Memory B cell (primary cell): ENCODE results near the gene NR5A1.

Experiments used
- ATAC-seq: fragments of 150-1000 bp; cut with Tn5 transposase; 2 replicates; pipeline ENCODE4 v1.10.0; 2021; ENCODE audit warnings: low read depth, mild to moderate bottlenecking, moderate library complexity
- DNase-seq, 2 donors: peaks; one replicate each; pipeline ENCODE4 v3.0.0; 2022; ENCODE audit warnings: low spot score in 2 of 2
- H3K27ac Mint-ChIP-seq: one replicate; pipeline ENCODE4 v1.8.0; 2022; ENCODE audit warnings: mild to moderate bottlenecking, moderate library complexity, mixed read lengths
- H3K27me3 Mint-ChIP-seq: one replicate; pipeline ENCODE4 v1.8.0; 2022; ENCODE audit warnings: mixed read lengths
- H3K36me3 Mint-ChIP-seq: one replicate; pipeline ENCODE4 v1.8.0; 2022; ENCODE audit warnings: mild to moderate bottlenecking, mixed read lengths
- H3K4me1 Mint-ChIP-seq: one replicate; pipeline ENCODE4 v1.8.0; 2022; ENCODE audit warnings: mixed read lengths
- H3K4me3 Mint-ChIP-seq: one replicate; pipeline ENCODE4 v1.8.0; 2022; ENCODE audit warnings: mild to moderate bottlenecking, moderate library complexity, mixed read lengths
- H3K9me3 Mint-ChIP-seq: one replicate; pipeline ENCODE4 v1.8.0; 2022; ENCODE audit warnings: mixed read lengths

Gene NR5A1

GRCh38 chr9:124506931-124507879 lies at the start of gene NR5A1:
Gene NR5A1, minus strand, starts transcription at chr9:124507399. Its CDS starts 4,004 bp downstream, at chr9:124503395.
- Mint-ChIP-seq H3K4me1 (peaks cover 8% of the 10 kb centered on the region), H3K27me3 (peaks cover 25% of the 10 kb centered on the region), H3K36me3 (peaks cover 4% of the 10 kb centered on the region), H3K9me3 (no peaks in the 10 kb centered on the region), H3K27ac (no peak within 1 kb of the TSS), H3K4me3 (no peak within 1 kb of the TSS)
- DNase-seq (no peak), ATAC-seq (no peak)

GRCh38 chr9:124555043-124555442 lies 47.8 kb upstream of the NR5A1 start:
- H3K27ac Mint-ChIP-seq = no peak overlapping the region
- no peak for DNase-seq
- H3K27me3 Mint-ChIP-seq = no peaks in the 10 kb centered on the region
- H3K36me3 Mint-ChIP-seq = no peaks in the 10 kb centered on the region
- no peak overlapping the region for H3K4me3 Mint-ChIP-seq
- H3K9me3 Mint-ChIP-seq = no peaks in the 10 kb centered on the region
- no peak for ATAC-seq
- H3K4me1 Mint-ChIP-seq = no peaks in the 10 kb centered on the region

- ATAC-seq = no peak
- no peak for DNase-seq
- Mint-ChIP-seq H3K36me3 (no peaks in the 10 kb centered on the region), H3K4me1 (no peaks in the 10 kb centered on the region), H3K27ac (no peak overlapping the region), H3K4me3 (no peak overlapping the region), H3K27me3 (no peaks in the 10 kb centered on the region), H3K9me3 (no peaks in the 10 kb centered on the region)
Observed at GRCh38 chr9:124553738-124554137, 46.5 kb upstream of the NR5A1 start.

- ATAC-seq (no peak), DNase-seq (no peak)
- H3K4me3 Mint-ChIP-seq = no peak overlapping the region
- H3K27ac Mint-ChIP-seq = no peak overlapping the region
- no peaks in the 10 kb centered on the region for H3K9me3 Mint-ChIP-seq
- H3K27me3 Mint-ChIP-seq = peaks cover 1% of the 10 kb centered on the region
- no peaks in the 10 kb centered on the region for H3K36me3 Mint-ChIP-seq
- H3K4me1 Mint-ChIP-seq = no peaks in the 10 kb centered on the region
Observed at GRCh38 chr9:124552273-124552605, 45.0 kb upstream of the NR5A1 start.

GRCh38 chr9:124551472-124552272 lies 44.5 kb upstream of the NR5A1 start:
- Mint-ChIP-seq H3K4me1 (no peaks in the 10 kb centered on the region), H3K36me3 (no peaks in the 10 kb centered on the region), H3K27me3 (peaks cover 1% of the 10 kb centered on the region), H3K4me3 (no peak overlapping the region), H3K27ac (no peak overlapping the region), H3K9me3 (no peaks in the 10 kb centered on the region)
- DNase-seq = no peak
- ATAC-seq = no peak

GRCh38 chr9:124550072-124550471 lies 42.9 kb upstream of the NR5A1 start:
- ATAC-seq (no peak), DNase-seq (no peak)
- H3K4me1 Mint-ChIP-seq = no peaks in the 10 kb centered on the region
- H3K9me3 Mint-ChIP-seq = no peaks in the 10 kb centered on the region
- H3K36me3 Mint-ChIP-seq = no peaks in the 10 kb centered on the region
- H3K4me3 Mint-ChIP-seq = no peak overlapping the region
- peaks cover 1% of the 10 kb centered on the region for H3K27me3 Mint-ChIP-seq
- no peak overlapping the region for H3K27ac Mint-ChIP-seq

- H3K9me3 Mint-ChIP-seq = no peaks in the 10 kb centered on the region
- no peak overlapping the region for H3K4me3 Mint-ChIP-seq
- H3K36me3 Mint-ChIP-seq = no peaks in the 10 kb centered on the region
- no peaks in the 10 kb centered on the region for H3K4me1 Mint-ChIP-seq
- no peak for DNase-seq
- no peak overlapping the region for H3K27ac Mint-ChIP-seq
- no peak for ATAC-seq
- H3K27me3 Mint-ChIP-seq = peaks cover 1% of the 10 kb centered on the region
Observed at GRCh38 chr9:124549016-124549415, 41.8 kb upstream of the NR5A1 start.

GRCh38 chr9:124544535-124544934 lies 37.3 kb upstream of the NR5A1 start:
- H3K4me3 Mint-ChIP-seq = no peak overlapping the region
- no peaks in the 10 kb centered on the region for H3K9me3 Mint-ChIP-seq
- no peaks in the 10 kb centered on the region for H3K36me3 Mint-ChIP-seq
- DNase-seq (no peak), ATAC-seq (no peak)
- peaks cover 1% of the 10 kb centered on the region for H3K27me3 Mint-ChIP-seq
- H3K27ac Mint-ChIP-seq = no peak overlapping the region
- H3K4me1 Mint-ChIP-seq = no peaks in the 10 kb centered on the region

- Mint-ChIP-seq H3K27me3 (no peaks in the 10 kb centered on the region), H3K36me3 (no peaks in the 10 kb centered on the region), H3K4me3 (no peak overlapping the region), H3K27ac (no peak overlapping the region), H3K9me3 (no peaks in the 10 kb centered on the region), H3K4me1 (no peaks in the 10 kb centered on the region)
- DNase-seq (no peak), ATAC-seq (no peak)
Observed at GRCh38 chr9:124541824-124542223, 34.6 kb upstream of the NR5A1 start.

GRCh38 chr9:124537926-124538325 lies 30.7 kb upstream of the NR5A1 start:
- ATAC-seq (no peak), DNase-seq (no peak)
- Mint-ChIP-seq H3K27ac (no peak overlapping the region), H3K4me3 (no peak overlapping the region), H3K27me3 (peaks cover 2% of the 10 kb centered on the region), H3K4me1 (no peaks in the 10 kb centered on the region), H3K36me3 (no peaks in the 10 kb centered on the region), H3K9me3 (no peaks in the 10 kb centered on the region)

GRCh38 chr9:124535846-124536245 lies 28.6 kb upstream of the NR5A1 start:
- no peaks in the 10 kb centered on the region for H3K9me3 Mint-ChIP-seq
- H3K27me3 Mint-ChIP-seq = peaks cover 2% of the 10 kb centered on the region
- H3K4me3 Mint-ChIP-seq = no peak overlapping the region
- H3K36me3 Mint-ChIP-seq = no peaks in the 10 kb centered on the region
- DNase-seq (no peak), ATAC-seq (no peak)
- H3K27ac Mint-ChIP-seq = no peak overlapping the region
- H3K4me1 Mint-ChIP-seq = no peaks in the 10 kb centered on the region

- H3K4me3 Mint-ChIP-seq = no peak overlapping the region
Observed at GRCh38 chr9:124532897-124533296, 25.7 kb upstream of the NR5A1 start.

GRCh38 chr9:124531115-124531514 lies 23.9 kb upstream of the NR5A1 start:
- no peak for ATAC-seq
- Mint-ChIP-seq H3K27me3 (peaks cover 2% of the 10 kb centered on the region), H3K4me3 (no peak overlapping the region), H3K27ac (no peak overlapping the region), H3K4me1 (no peaks in the 10 kb centered on the region), H3K9me3 (no peaks in the 10 kb centered on the region), H3K36me3 (no peaks in the 10 kb centered on the region)
- DNase-seq = no peak

More at GRCh38 chr9:124532897-124533296, 25.7 kb upstream of the NR5A1 start:
- H3K9me3 Mint-ChIP-seq = no peaks in the 10 kb centered on the region
- no peaks in the 10 kb centered on the region for H3K4me1 Mint-ChIP-seq
- ATAC-seq (no peak), DNase-seq (no peak)
- no peaks in the 10 kb centered on the region for H3K36me3 Mint-ChIP-seq
- no peak overlapping the region for H3K27ac Mint-ChIP-seq
- peaks cover 2% of the 10 kb centered on the region for H3K27me3 Mint-ChIP-seq

- H3K36me3 Mint-ChIP-seq = no peaks in the 10 kb centered on the region
- no peaks in the 10 kb centered on the region for H3K4me1 Mint-ChIP-seq
- DNase-seq (no peak), ATAC-seq (no peak)
- H3K27ac Mint-ChIP-seq = peak overlapping the region; percentile 53
- H3K4me3 Mint-ChIP-seq = no peak overlapping the region
- H3K27me3 Mint-ChIP-seq = no peaks in the 10 kb centered on the region
- no peaks in the 10 kb centered on the region for H3K9me3 Mint-ChIP-seq
Observed at GRCh38 chr9:124530246-124530645, 23.0 kb upstream of the NR5A1 start.
